CD4-positive, alpha-beta T cell treated with Interleukin-21 for 1 hour (primary cell): Measurements from ENCODE around the gene ZFPM1.

Experiments used
- DNase-seq: peaks from one replicate; pipeline ENCODE4 v3.0.0-alpha.2; 2020

ZFPM1 gene

GRCh38 chr16:88418869-88419268, 34.2 kb upstream of the ZFPM1 start:
- DNase-seq = no peak

DNA sequence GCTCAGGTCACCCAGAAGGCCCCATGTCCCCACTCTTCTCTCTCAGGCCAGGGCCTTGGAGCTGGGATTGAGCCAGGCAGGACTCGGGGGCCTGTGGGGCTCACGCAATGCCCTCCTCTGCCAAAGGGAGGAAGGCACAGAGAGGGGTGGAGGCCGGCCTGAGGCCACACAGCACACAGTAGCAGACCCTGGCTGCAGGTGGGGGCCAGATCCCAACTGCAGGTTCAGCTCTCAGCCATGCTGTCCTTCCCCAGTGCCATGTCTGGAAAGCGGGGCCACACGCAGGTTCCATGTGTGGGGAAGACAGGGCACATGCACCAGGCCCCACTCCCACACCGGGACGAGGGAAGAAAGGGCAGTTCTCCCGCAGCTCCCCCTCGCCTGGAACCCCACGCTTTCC, 33.3 kb upstream of the ZFPM1 start:
- no peak for DNase-seq

GRCh38 chr16:88420496-88420895, 32.6 kb upstream of the ZFPM1 start:
- DNase-seq = no peak

GRCh38 chr16:88421301-88421700, 31.8 kb upstream of the ZFPM1 start:
- DNase-seq = no peak

GRCh38 chr16:88421871-88422433, 31.1 kb upstream of the ZFPM1 start:
- DNase-seq = no peak

DNA sequence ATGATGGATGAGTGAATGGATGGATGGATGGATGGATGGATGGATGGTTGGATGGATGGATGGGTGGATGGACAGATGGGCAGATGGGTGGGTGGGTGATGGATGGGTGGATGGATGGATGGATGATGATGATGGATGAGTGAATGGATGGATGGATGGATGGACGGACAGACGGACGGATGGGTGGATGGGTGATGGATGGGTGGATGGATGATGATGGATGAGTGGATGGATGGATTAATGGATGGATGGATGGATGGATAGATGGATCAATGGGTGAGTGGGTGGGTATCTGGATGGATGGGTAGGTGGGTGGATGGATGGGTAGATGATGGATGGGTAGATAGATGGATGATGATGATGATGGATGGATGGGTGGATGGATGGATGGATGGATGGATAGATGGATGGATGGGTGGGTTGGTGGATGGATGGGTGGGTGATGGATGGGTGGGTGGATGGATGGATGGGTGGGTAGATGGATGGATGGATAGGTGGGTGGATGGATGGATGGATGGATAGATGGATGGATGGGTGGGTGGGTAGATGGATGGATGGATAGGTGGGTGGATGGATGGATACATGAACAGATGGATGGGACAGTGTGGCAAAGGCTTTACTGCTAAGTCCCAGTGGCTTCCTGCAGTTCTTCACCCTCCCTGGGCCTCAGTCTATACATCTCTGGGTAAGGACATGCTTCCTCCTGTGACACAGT, 30.2 kb upstream of the ZFPM1 start:
- no peak for DNase-seq

GRCh38 chr16:88423448-88423850, 29.6 kb upstream of the ZFPM1 start:
- no peak for DNase-seq

DNA sequence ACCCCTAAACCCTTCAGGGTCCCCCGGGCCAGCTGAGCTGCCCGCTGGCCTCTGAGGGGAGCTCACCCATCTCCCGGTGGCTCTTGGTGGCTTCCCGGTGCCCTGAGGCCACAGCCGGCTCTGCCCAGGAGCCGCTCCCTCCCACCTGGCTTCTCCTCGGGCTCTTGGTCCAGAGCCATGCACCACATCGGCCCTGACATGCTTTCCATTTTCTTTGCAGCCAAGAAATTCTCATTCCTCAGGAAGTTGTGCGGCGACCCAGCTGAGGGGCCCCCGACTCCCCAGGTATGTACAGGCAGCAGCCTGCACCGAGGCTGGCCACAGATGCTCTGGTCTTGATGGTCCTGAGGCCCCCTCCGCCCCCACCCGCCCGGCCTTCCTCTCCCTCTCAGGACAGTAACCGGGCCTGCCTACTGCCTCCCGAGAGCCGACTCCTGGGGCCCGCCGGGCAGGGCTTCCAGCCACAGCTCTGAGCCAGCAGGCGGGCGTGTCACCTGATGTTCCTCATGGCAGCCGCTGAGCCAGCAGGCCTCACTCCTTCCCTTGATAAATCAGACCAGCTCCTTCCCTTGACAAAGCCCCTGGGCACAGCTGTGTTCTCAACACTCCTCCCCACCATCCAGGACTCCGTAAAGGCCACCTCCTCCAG, 28.4 kb upstream of the ZFPM1 start:
- DNase-seq = no peak

- DNase-seq = no peak
Observed at GRCh38 chr16:88426018-88426417, 27.1 kb upstream of the ZFPM1 start.

GRCh38 chr16:88427376-88427775, 25.7 kb upstream of the ZFPM1 start:
- DNase-seq = no peak

- no peak for DNase-seq
Observed at GRCh38 chr16:88428156-88428555, 24.9 kb upstream of the ZFPM1 start.

DNA sequence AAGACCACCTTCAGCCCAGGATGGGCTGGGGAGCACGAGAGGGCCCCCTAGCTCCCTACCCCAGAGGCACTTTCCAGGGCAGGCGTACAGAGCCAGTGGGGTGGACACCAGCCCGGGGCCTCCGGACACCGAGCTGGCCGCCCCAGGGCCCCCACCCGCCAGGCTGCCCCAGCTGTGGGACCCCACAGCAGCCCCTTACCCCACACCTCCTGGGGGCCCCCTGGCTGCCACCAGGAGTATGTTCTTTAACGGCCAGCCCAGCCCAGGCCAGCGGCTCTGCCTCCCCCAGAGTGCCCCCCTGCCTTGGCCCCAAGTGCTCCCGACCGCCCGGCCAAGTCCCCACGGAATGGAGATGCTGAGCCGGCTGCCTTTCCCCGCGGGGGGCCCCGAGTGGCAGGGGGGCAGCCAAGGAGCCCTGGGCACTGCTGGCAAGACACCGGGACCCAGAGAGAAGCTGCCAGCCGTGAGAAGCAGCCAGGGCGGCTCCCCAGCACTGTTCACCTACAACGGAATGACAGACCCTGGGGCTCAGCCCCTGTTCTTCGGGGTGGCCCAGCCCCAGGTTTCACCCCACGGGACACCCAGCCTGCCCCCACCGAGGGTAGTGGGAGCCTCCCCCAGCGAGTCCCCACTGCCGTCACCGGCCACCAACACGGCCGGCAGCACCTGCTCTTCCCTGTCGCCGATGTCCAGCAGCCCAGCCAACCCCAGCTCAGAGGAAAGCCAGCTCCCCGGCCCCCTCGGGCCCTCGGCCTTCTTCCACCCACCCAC, 24.3 kb upstream of the ZFPM1 start:
- no peak for DNase-seq

DNA sequence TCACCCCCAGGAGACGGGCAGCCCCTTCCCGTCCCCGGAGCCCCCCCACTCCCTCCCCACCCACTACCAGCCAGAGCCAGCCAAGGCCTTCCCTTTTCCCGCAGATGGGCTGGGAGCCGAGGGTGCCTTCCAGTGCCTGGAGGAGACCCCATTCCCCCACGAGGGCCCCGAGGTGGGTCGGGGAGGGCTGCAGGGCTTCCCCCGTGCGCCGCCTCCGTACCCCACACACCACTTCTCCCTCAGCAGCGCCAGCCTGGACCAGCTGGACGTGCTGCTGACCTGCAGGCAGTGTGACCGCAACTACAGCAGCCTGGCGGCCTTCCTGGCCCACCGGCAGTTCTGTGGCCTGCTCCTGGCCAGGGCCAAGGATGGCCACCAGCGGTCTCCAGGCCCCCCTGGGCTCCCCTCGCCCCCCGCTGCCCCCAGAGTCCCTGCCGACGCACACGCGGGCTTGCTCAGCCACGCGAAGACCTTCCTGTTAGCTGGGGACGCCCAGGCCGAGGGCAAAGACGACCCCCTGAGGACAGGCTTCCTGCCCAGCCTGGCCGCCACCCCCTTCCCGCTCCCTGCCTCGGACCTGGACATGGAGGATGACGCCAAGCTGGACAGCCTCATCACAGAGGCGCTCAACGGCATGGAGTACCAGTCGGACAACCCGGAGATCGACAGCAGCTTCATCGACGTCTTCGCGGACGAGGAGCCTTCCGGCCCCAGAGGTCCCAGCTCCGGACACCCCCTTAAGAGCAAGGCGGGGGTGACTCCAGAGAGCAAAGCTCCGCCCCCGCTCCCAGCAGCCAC, 23.5 kb upstream of the ZFPM1 start:
- DNase-seq = no peak

- no peak for DNase-seq
Observed at GRCh38 chr16:88430185-88430523, 22.9 kb upstream of the ZFPM1 start.

DNA sequence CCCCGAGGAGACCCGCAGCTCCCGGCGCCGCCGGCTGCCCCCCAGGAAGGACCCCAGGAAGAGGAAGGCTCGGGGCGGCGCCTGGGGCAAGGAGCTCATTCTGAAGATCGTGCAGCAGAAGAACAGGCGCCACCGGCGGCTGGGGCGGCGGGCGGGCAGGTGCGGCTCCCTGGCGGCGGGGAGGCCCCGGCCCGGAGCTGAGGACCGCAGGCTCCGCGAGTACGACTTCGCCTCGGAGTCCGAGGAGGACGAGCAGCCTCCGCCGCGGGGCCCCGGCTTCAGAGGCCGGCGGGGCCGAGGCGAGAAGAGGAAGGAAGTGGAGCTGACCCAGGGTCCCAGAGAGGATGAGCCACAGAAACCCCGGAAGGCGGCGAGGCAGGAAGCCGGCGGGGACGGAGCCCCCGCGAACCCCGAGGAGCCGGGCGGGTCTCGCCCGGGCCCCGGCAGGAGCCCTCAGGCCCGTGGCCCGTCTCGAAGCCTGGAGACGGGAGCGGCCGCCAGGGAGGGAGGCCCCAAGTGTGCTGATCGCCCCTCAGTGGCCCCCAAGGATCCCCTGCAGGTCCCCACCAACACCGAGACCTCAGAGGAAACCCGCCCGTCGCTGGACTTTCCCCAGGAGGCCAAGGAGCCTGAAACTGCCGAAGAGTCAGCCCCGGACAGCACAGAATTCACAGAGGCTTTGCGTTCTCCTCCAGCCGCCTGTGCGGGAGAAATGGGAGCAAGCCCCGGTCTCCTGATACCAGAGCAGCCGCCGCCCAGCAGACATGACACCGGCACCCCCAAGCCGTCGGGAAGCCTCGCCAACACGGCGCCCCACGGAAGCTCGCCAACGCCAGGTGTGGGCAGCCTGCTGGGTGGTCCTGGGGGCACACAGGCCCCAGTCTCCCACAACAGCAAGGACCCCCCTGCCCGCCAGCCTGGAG, 22.3 kb upstream of the ZFPM1 start:
- DNase-seq = peak; percentile 39

GRCh38 chr16:88431651-88432050, 21.4 kb upstream of the ZFPM1 start:
- DNase-seq = no peak

GRCh38 chr16:88432174-88432573, 20.9 kb upstream of the ZFPM1 start:
- no peak for DNase-seq

- no peak for DNase-seq
Observed at GRCh38 chr16:88432753-88433152, 20.3 kb upstream of the ZFPM1 start.

DNA sequence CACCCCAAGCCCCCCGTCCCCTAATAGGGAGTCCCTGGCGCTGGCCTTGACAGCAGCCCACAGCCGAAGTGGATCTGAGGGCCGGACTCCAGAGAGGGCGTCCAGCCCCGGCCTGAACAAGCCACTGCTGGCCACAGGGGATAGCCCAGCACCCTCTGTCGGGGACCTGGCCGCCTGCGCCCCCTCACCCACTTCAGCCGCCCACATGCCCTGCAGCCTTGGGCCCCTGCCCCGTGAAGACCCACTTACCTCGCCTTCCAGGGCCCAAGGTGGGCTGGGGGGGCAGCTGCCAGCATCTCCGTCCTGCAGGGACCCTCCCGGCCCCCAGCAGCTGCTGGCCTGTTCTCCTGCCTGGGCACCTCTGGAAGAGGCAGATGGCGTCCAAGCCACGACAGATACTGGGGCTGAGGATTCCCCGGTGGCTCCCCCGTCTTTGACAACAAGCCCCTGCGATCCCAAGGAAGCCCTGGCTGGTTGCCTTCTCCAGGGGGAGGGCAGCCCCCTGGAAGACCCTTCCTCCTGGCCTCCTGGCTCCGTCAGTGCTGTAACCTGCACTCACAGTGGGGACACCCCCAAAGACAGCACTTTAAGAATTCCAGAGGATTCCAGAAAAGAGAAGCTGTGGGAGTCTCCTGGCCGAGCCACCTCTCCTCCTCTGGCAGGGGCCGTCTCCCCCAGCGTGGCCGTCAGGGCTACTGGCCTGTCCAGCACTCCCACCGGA, 19.3 kb upstream of the ZFPM1 start:
- DNase-seq = no peak

DNA sequence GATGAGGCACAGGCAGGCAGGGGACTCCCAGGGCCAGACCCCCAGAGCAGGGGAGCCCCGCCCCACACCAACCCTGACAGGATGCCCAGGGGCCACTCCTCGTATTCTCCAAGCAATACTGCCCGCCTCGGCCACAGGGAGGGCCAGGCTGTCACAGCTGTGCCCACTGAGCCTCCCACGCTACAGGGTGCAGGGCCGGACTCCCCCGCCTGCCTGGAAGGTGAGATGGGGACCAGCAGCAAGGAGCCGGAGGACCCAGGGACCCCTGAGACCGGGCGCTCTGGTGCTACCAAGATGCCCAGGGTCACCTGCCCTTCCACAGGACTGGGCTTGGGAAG, 18.8 kb upstream of the ZFPM1 start:
- no peak for DNase-seq

- DNase-seq = no peak
Observed at GRCh38 chr16:88434746-88435145, 18.3 kb upstream of the ZFPM1 start.
